Body of pancreas (tissue), 4 donors: ENCODE results near the gene ABHD4.

ENCODE experiments used
- POLR2A ChIP-seq, 3 donors: fragments of 450-650 bp; IDR thresholded peaks; one replicate each; pipeline ENCODE4 v1.6.1; 2016; ENCODE audit warnings: antibody characterized with exemption in 3 of 3, mild to moderate bottlenecking in 2 of 3
- TF ChIP-seq, protein P1 (sequence below), 7 experiments: fragments of 450-650 bp in 4 of 7; fragments of 200-600 bp in 3 of 7; sonication (generic) in 3 of 7; IDR thresholded peaks; one replicate each; pipeline ENCODE4 v1.5.1; 2016 to 2019; ENCODE audit warnings: antibody characterized with exemption in 7 of 7

DNA sequence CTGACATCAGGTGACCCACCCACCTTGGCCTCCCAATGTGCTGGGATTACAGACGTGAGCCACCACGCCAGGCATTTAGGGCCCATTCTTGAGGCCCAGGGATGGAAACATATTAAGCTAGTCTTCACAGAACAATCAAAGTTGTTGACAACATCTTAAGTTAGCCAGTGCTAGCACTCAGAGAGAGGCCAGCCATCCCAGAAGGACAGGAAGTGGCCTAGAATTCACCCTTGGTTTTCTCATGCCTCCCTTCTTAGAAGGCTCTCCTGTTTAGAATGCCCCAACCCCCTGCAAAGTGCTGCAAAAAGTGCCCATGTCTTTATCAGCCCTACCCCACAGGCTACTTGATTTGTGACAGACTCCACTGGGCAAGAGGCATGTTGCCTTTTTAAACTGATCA, 58.1 kb downstream of the ABHD4 start:
- TF ChIP-seq, protein P1, sequence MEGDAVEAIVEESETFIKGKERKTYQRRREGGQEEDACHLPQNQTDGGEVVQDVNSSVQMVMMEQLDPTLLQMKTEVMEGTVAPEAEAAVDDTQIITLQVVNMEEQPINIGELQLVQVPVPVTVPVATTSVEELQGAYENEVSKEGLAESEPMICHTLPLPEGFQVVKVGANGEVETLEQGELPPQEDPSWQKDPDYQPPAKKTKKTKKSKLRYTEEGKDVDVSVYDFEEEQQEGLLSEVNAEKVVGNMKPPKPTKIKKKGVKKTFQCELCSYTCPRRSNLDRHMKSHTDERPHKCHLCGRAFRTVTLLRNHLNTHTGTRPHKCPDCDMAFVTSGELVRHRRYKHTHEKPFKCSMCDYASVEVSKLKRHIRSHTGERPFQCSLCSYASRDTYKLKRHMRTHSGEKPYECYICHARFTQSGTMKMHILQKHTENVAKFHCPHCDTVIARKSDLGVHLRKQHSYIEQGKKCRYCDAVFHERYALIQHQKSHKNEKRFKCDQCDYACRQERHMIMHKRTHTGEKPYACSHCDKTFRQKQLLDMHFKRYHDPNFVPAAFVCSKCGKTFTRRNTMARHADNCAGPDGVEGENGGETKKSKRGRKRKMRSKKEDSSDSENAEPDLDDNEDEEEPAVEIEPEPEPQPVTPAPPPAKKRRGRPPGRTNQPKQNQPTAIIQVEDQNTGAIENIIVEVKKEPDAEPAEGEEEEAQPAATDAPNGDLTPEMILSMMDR (IDR thresholded peaks at IDR 0.05) = no peak
- TF ChIP-seq POLR2A (IDR thresholded peaks at IDR 0.05) = no peak
